GM21528 (cell line): ENCODE data around the gene MYO3B.

Source experiments
- ATAC-seq: cut with Tn5 transposase; IDR thresholded peaks from one replicate; pipeline ENCODE4 v1.9.1; 2021; ENCODE audit warnings: mild to moderate bottlenecking, moderate library complexity; ENCODE audit not compliant: unreplicated experiment, low FRiP score

Gene MYO3B

GRCh38 chr2:170159060-170159459 is 18.9 kb upstream of the MYO3B start:
- ATAC-seq, result no peak

- ATAC-seq, result no peak
Measured at GRCh38 chr2:170161516-170162270, 16.3 kb upstream of the MYO3B start.

- ATAC-seq, result no peak
Measured at GRCh38 chr2:170162271-170162632, 15.7 kb upstream of the MYO3B start.

GRCh38 chr2:170163411-170164065 is 14.4 kb upstream of the MYO3B start:
- no peak for ATAC-seq

GRCh38 chr2:170165129-170165528 is 12.8 kb upstream of the MYO3B start:
- ATAC-seq, result no peak

GRCh38 chr2:170166735-170167134 is 11.2 kb upstream of the MYO3B start:
- ATAC-seq, result no peak

- ATAC-seq, result no peak
Measured at GRCh38 chr2:170170281-170171040, 7.5 kb upstream of the MYO3B start.

GRCh38 chr2:170176212-170176611 is 1.7 kb upstream of the MYO3B start:
- no peak for ATAC-seq

GRCh38 chr2:170180031-170180566 is 2.2 kb downstream of the MYO3B start:
- peak; percentile 74 for ATAC-seq

GRCh38 chr2:170181602-170182001 is 3.7 kb downstream of the MYO3B start:
- ATAC-seq, result no peak

- no peak for ATAC-seq
Measured at GRCh38 chr2:170185319-170185718, 7.4 kb downstream of the MYO3B start.

- ATAC-seq, result no peak
Measured at GRCh38 chr2:170189757-170190156, 11.8 kb downstream of the MYO3B start.

GRCh38 chr2:170190172-170190571 is 12.2 kb downstream of the MYO3B start:
- ATAC-seq, result no peak

- ATAC-seq, result no peak
Measured at GRCh38 chr2:170191166-170191866, 13.4 kb downstream of the MYO3B start.

GRCh38 chr2:170196963-170197362 is 19.0 kb downstream of the MYO3B start:
- no peak for ATAC-seq

GRCh38 chr2:170201275-170201674 is 23.3 kb downstream of the MYO3B start:
- no peak for ATAC-seq

GRCh38 chr2:170201734-170202393 is 23.9 kb downstream of the MYO3B start:
- no peak for ATAC-seq

GRCh38 chr2:170202437-170202836 is 24.5 kb downstream of the MYO3B start:
- ATAC-seq, result no peak

- no peak for ATAC-seq
Measured at GRCh38 chr2:170204298-170204951, 26.5 kb downstream of the MYO3B start.

- ATAC-seq, result no peak
Measured at GRCh38 chr2:170206246-170206645, 28.3 kb downstream of the MYO3B start.
